KBM-7 (cell line): ENCODE measurements around the gene IQCE.
"Not testable (repeated sequence)": the region's sequence is repeated elsewhere in the genome, so short reads cannot be mapped to it uniquely, and the experiment has no call there.

Source experiments
- DNase-seq: peaks from one replicate; pipeline ENCODE4 v3.0.0-alpha.2; 2015
- in situ Hi-C: fragments of 300-500 bp; cut with MboI; formaldehyde crosslinking; loops from 2 replicates; pipeline ENCODE4 v1.14.3; 2020; ENCODE audit warnings: low sequenced_read_pairs, low pct_unique_long_range_greater_than_20kb, mixed read lengths

Gene IQCE

DNA sequence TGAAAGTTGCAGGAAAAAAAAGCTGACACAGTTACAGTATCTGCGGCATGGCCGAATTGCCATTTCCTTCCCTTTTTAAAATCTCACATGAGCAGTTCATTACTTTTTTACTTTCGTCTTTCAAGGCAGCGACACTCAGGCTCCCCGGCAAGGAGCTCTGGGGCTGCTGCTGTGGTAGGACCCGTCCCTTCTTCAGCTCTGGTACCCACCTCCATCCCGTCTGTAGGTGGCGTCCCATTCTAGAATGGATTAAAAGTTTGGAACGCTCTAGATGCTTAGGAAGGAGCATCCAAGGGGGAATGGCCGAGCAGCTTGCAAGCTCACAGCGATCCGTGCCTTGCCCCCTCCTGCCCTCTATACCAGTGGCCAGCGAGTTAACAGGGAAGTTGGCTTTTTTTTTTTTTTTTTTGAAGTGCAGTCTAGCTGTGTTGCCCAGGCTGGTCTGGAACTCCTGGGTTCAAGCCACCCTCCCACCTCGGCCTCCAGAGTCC lies 50.2 kb downstream of the IQCE start:
- peak; percentile 91 for DNase-seq

DNA sequence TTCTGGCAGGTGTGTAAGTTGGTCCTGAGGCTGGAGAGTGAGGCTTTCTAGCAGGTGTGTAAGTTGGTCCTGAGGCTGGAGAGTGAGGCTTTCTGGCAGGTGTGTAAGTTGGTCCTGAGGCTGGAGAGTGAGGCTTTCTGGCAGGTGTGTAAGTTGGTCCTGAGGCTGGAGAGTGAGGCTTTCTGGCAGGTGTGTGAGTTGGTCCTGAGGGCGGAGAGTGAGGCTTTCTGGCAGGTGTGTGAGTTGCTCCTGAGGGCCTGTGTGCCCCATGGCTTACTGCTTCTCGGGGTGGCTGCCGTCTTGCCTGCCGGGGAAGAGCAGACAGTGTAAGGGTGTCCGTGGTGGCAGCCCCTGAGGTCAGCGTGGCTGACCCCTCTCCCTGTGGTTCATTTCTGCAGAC lies 50.9 kb downstream of the IQCE start:
- DNase-seq, in situ Hi-C loops: not testable (repeated sequence)

More for the DNA sequence above, 50.2 kb downstream of the IQCE start:
- in situ Hi-C loops, result no loop called here

DNA sequence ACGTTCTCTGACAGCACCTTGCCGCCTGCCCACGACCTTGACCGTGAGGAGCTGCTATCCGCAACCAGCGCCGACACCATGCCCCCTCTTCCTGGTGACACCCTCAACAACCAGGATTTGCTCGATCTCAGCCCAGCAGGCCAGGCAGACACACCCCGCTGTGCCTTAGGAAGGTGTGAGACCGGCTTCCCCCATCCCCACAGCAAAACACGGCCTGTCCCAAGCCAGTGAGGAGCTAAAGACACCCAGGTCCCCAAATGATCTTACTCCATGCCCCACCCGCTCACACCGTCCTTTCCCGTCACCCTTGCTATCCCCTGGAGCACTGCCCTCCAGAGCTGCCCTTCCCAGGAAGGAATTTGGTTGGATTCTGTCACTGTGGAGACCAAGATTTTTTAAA lies 51.7 kb downstream of the IQCE start:
- no peak for DNase-seq
- in situ Hi-C loops, result no loop called here

DNA sequence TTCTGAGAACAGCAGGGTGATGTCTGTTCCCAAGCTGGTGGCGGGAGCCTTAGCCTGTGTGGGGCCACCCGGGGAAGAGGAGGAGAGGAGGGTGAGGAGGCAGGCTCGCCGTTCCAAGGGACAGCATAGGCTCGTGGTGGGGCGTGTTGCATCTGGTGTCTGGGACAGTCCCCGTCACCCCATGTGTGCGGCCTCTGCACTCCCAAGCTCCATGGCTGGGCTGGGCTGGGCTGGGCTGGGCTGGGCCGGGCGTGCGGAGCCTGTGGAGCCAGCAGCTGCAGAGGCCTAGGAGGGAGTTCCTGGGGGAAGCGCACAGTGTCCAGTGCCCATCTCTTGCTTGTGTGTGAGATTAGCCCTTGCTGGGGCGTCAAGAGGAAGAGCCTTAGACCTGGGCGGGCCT lies 52.1 kb downstream of the IQCE start:
- DNase-seq, result no peak
- in situ Hi-C loops, result no loop called here

DNA sequence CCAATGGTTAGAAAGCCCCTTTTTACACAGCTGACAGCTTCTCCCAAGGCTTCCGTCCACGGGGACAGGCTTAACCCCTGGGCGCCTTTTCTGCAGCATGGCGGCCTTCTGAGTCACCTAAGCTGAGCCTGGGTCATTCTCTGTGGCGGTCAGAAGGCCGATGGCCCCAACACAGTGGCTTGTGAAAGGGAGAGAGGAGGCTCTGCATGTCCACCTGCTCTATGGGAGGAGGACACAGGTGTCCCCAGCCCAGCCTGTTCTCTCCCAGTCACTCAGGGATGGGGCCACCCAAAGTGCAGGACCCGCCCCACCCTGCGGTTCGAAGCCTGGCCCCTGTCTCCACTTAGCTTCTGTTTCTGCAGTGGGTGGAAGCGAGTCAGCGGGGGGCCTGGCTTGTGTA lies 52.6 kb downstream of the IQCE start:
- in situ Hi-C loops, result no loop called here
- DNase-seq, result no peak

DNA sequence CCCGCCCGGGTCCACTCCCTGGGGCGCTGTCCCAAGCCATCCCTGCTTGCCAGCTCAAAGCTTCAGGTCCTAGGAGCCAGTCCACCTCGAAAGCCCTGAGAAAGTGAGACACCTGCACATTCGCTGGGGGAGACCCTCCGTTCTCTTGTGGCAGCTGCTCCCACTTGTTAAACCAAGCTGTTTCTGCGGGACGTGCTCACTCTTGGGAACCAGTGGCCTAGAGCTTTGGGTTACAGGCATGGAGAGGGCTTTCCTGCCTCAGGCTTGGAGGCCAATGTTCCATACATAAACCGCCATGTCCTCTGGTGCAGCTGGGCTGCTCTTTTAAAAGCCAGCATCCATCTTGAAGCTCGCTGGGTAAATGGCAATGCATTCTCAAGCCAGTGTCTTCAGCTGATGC lies 53.1 kb downstream of the IQCE start:
- in situ Hi-C loops, result no loop called here
- no peak for DNase-seq

DNA sequence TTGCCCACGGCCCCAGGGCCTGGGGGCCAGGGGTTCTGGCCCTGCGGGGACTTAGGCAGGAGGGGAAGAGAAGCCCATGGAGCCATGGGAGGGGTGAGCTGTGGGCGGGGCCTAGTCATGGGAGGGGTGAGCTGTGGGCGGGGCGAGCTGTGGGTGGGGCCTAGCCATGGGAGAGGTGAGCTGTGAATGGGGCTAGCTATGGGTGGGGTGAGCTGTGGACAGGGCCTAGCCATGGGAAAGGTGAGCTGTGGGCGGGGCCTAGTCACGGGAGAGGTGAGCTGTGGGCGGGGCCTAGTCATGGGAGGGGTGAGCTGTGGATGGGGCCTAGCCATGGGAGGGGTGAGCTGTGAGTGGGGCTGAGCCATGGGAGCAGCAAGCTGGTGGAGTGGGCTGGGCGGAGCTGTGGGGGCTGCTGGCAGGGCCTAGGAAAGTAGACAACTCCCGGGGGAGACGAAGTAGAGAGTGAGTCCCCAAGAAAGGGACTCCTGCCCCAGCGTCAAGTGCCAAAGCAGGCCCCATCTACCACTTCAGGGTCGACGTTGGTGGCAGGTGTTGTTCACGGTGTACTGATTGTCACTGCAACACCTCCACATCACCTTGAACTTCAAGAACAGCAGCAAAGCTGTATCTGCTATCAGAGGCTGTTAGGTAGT lies 53.8 kb downstream of the IQCE start:
- DNase-seq, result no peak
- in situ Hi-C loops, result no loop called here

DNA sequence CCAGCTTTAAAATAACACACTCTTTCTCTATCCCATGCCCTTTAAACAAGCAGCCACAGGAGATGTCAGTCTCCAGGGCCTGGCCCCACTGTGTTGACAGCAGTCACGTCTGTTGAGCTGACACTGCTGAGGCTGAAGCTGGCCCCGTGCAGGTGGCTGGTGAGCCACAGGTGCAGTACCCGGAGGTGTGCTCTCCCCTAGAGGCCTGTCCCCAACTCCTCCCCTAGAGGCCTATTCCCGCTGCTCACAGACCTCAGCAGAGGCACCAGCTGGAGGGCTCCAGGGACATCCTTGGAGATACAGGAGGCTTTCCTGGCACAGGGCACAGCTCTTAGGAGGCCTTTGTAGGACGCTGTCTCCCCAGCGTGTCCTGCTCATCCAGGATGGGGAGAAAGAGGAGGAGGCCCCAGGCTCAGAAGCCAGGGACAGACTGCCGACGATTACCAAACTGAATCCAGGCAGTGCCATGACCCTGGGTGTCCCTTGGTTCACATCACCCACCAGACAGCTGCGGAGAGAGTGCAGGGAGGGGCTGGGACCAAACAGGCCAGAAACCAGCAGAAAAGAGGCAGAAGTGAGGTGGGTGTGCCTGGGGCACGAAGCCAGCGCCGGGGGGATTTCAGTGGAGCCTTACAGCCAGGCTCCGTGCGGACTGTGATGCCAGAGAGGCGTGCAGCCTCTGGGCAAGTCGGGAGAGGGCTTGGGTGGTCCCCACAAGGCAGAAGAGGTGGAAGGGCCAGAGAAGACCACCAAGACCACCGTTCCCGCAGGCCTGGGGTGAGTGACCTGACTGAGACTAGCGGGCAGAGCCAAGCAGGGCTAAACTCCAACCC lies 54.5 kb downstream of the IQCE start:
- in situ Hi-C loops, result no loop called here
- no peak for DNase-seq

DNA sequence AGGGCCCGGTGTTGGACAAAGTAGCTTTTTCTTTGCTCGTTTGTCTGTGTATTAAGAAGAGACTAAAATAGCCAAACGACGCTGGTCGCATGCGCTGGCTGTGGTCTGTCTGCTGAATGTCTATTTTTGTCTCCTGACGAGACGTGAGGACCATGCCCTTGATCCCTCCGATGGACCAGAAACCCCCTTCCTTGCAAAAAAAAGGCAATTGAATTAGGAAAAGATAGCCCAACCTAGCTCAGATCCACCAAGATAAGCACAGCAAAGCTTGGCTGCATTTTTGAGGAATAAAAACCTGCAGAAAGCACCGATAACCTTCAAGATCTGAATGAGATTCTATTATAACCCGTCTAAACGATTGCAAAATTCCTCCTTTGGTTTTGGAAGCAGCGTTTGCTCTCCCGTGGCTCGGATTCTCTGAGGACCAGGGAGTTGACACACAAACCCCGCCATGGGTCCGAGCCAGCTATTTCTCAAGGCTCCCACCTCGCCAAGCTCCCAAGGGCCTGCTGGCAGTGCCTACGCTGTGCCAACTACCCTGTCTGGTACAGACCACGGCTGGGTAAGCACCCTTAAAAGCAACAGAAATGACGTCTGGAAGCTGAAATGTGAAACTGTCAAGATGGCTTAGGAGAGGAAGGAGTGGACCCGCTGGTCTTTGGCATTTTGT lies 55.3 kb downstream of the IQCE start:
- in situ Hi-C loops, result no loop called here
- DNase-seq, result no peak

DNA sequence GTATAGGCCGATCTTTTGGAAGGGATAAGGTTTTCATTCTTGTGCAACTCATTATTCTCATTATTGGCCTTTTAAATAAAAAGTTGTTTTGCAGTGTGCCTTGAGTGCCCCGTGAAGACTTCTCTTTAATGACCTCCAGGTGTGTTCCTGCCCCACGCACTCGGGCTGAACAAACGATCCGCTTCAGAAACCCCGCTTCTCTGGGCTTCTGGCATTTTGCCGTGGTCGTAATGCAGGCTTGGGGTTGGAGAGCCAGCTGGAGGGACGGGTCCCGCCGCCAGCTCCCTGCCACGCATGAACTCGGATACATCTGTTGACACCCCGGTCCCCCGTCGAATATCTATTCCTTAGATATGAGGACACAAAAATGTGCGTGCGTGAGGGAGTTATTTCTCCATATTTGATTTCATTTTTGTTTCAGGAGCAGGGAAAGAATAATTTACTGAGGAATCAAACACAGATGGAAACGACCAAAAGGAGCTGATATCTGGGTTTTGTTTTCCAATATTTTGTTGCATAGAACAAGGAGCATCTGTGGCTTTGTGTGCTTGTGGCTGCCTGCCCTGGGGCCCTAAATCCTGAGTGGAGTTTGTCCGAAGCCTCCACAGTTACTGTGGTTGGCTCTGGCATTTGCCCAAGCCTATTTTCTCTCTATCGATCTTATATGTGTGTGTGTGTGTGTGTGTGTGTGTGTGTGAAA lies 56.0 kb downstream of the IQCE start:
- no peak for DNase-seq
- in situ Hi-C loops, result no loop called here

DNA sequence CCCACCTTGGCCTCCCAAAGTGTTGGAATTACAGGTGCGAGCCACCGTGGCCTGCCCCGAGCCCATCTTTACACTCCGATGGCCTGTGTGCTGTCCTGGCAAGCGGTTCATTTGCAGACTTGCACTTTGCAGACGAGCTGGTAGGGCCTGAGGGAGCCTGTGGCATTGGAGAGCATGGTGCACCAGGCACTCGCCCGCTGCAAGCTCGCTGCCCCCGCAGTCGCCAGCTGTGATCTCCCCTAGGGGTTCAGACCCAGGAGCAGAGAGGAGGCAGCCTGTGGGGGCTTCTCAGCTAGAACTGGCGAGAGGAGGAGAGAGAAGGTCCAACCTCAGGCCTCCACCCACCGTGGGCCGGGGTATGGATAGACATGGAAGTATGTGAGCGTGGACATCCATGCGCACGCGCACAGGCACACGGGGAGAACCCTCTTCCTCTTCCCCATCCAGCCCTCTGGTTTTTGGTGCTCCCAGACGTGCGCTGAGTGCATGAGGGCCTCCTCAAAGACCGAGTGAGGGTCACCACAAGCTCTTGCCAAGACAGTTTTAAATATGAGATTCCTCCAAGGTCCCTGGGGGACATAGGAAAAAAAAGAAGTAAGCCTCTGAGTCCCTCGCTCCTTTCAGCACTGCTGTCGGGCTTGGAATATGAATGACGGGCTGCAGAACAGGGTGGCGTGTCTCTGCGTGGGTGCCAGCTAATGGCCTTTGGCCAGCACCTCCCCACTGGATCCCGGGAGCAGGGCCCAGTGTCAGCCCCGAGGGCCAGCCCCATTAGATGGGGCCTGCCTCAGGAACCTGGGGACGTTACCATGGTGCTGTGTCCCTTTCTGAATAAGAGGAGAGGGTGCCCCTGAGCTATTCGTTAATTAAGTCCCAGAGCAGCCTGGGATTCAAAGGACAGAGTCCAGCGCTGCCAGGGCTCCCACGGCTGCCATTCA lies 57.9 kb downstream of the IQCE start:
- no peak for DNase-seq
- in situ Hi-C loops, result no loop called here

DNA sequence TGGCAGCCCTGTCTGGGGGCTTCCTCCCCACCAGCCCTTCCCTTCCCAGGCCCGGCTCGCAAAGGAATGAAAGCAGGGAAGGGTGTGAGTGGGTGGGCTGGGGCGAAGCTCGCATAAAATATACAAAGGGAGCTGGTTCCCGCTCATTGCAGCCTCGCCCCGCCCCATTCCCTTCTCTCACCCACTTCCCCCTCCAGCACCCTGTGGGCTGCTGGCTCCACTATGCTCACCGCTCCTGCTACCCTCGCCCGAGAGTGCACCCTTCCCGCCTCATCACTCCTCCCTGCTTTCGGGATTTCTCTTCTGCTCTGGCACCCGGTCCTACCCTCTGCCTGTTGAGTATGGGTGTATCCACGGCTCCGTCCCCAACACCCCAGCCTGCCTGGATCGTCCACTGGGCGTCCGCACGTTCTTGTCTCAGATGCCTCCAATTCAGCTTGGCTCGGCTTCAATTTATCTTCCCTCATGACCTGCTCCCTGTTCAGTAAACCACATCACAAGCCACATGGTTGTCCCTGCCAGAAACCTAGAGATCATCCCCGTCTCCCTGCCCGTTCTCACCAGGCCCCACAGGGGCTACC lies 58.6 kb downstream of the IQCE start:
- in situ Hi-C loops, result no loop called here

DNA sequence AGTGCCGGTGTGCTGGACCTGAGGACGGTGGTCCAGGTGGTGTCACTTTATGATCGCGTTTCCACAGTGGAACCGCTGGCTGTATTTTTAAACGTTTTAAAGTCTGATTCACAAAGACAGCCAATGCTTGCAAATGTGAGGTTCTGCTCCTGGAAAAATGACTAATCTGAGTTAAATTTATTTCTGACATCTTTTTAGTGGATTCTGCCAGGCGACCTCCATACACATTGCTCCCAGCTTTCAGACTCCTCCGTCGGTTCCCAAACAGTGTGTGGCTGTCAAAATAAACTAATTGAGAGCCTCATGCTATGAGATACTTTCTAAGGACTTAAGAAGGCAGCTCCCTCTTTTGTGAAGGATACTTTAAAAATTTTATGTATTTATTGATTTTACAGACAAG lies 60.3 kb downstream of the IQCE start:
- in situ Hi-C loops, result no loop called here

More for the DNA sequence above, 58.6 kb downstream of the IQCE start:
- DNase-seq, result no peak

DNA sequence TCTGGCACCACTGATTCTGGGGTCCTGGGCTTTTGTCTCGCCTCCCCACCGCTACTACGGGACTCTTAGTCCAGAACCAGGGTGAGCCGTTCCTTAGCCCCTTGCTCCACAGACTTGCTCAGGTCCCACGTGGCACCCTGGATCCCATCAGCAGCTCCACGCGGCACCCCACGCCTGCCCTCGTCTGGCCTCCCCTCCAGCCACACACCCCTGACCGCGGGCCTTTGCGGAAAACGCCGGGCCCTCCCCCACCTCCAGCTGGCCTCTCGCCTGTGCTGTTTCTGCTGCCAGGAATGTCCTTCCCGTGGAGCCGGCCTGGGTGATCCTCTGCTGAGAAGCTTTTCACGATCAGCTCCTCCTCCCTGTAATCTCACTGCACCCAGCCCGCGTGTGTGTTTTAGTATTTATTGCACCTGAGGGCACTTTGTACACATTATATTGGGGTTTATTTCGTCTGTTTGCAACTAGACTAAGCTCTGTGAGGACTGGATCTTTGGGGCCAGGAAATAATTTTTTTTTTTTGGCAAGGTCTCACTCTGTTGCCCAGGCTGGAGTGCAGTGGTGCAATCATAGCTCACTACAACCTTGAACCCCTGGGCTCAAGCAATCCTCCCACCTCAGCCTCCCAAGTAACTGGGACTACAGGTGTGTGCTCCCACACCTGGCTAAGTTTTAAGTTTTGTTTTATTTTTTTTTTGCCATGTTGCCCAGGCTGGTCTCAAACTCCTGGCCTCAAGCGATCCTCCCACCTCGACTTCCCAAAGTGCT lies 62.5 kb downstream of the IQCE start:
- in situ Hi-C loops, result no loop called here
- DNase-seq, result no peak

More for the DNA sequence above, 60.3 kb downstream of the IQCE start:
- DNase-seq, result no peak

DNA sequence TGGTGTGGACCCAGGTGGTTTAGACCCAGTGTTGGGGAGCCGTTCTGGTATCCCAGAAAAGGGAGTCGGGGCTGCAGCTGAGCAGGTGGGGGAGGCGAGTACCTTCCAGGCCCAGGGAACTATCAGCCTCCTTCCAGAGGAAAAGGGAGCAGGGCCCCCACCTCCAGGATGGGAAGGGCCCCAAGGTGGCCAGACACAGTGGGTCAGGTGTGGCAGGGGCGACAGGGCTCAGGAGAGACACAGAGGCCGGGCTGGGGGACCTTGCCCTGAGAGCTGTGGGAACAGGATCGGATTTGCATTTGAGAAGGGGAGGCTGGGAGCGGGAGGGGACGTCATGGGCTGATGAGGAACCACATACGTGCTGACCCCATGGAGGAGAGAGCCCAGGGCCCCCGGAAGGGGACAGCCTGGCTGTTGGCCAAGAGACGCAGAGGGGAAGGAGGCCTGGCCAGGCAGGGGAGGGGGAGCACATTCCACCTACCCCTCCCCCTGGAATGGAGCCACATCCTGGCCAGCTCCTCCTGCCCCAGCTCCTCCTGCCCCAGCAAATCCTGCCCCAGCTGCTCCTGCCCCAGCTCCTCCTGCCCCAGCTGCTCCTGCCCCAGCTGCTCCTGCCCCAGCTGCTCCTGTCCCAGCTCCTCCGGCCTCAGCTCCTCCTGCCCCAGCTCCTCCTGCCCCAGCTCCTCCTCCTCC lies 63.3 kb downstream of the IQCE start:
- peak; percentile 35 for DNase-seq
- in situ Hi-C loops, result no loop called here

DNA sequence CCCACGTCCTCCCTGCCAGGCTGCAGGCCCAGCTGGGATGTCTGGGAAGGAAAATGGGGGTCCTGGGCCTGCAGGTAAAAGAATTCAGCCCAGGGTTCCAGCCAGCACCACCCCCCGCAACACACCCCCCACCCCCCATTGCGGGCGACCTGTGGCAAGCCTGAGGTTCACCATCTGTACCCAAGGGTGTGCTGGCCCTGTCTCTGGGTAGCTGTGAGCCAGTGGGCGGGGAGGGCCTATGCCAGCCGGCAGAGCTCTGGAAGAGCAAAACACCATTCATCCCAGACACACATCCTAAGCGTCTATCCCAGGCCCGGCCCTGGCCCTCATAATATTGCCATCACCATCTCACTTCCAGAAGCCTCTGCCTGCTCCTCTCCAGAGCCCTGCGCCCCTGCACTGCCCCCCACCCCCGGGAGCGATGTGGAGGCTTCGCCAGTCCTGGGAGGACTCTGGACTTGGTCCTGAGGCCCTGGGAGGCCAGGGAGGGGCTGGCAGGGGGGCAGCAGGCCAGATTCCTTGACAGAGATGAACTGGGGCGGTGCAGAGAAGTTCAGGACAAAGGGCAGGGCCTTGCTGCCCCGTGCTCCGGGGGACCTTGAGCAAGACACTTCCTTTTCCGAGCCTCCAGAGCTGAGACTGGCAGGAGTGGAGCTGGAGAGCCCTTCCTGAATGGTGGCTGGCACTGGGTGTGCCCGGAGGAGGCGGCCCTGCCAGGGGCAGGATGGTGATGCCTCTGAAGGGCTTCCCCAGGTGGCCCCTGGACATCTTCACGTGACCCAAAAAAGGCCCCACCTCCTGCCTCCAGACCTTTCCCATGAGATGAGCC lies 64.3 kb downstream of the IQCE start:
- DNase-seq, result no peak
- in situ Hi-C loops, result no loop called here
